Smooth muscle cell (in vitro differentiated cells): ENCODE measurements around the gene PEAK1. TPM values are rescaled to one million over a fixed set of nuclear protein-coding genes. Genes with fewer than 3 reads are reported as not detected.

Experiments used
- DNase-seq: peaks from one replicate; lab custom pipeline; 2025; ENCODE audit not compliant: unreplicated experiment; lab: John Stamatoyannopoulos, UW
- H2AFZ ChIP-seq: fragments of 200-600 bp; sonication (generic); 2 replicates; pipeline ENCODE4 v1.6.0; 2016; ENCODE audit warnings: antibody characterized with exemption, low read depth, mild to moderate bottlenecking
- H3F3A ChIP-seq: fragments of 200-600 bp; sonication (generic); 2 replicates; pipeline ENCODE4 v1.6.0; 2017; ENCODE audit warnings: antibody characterized with exemption, low read depth
- H3K27ac ChIP-seq: fragments of 200-600 bp; sonication (generic); 2 replicates; pipeline ENCODE4 v1.5.1; 2016; ENCODE audit warnings: low read depth, mild to moderate bottlenecking
- H3K27me3 ChIP-seq: fragments of 200-600 bp; sonication (generic); 2 replicates; pipeline ENCODE4 v1.6.1; 2016; ENCODE audit warnings: low read depth, mild to moderate bottlenecking
- H3K36me3 ChIP-seq: fragments of 200-600 bp; sonication (generic); 2 replicates; pipeline ENCODE4 v1.5.1; 2016; ENCODE audit warnings: low read depth
- H3K4me1 ChIP-seq: fragments of 200-600 bp; sonication (generic); 2 replicates; pipeline ENCODE4 v1.5.1; 2016; ENCODE audit warnings: low read depth
- H3K4me2 ChIP-seq: fragments of 200-600 bp; sonication (generic); 2 replicates; pipeline ENCODE4 v1.6.0; 2016; ENCODE audit warnings: mild to moderate bottlenecking
- H3K4me3 ChIP-seq: fragments of 200-600 bp; sonication (generic); 2 replicates; pipeline ENCODE4 v1.5.1; 2016; ENCODE audit warnings: mild to moderate bottlenecking
- H3K79me2 ChIP-seq: fragments of 200-600 bp; sonication (generic); 2 replicates; pipeline ENCODE4 v1.6.0; 2016; ENCODE audit warnings: low read depth, mild to moderate bottlenecking
- H3K9ac ChIP-seq: fragments of 200-600 bp; sonication (generic); 2 replicates; pipeline ENCODE4 v1.6.0; 2016; ENCODE audit warnings: low read depth
- H3K9me3 ChIP-seq: fragments of 200-600 bp; sonication (generic); replicated peaks from 2 replicates; pipeline ENCODE4 v1.5.1; 2016; ENCODE audit warnings: low read depth
- H4K20me1 ChIP-seq: fragments of 200-600 bp; sonication (generic); 2 replicates; pipeline ENCODE4 v1.6.0; 2016; ENCODE audit warnings: low read depth
- WGBS: methylation state at CpG from one replicate; pipeline ENCODE4 v1.1.7; 2016; ENCODE audit warnings: low lambda C conversion rate; 5-methylcytosine and 5-hydroxymethylcytosine counted together
- polyA plus RNA-seq: library from polyadenylated mRNA; unstranded; fragments of >200 nt; fragmentation: Nextera tagmentation; extraction: Ambion mirVana; gene quantifications from 2 replicates; pipeline ENCODE4 v1.2.1, GENCODE V29; 2016
- total RNA-seq: library from RNA; depleted of rRNA; stranded (reverse); fragments of >200 nt; gene quantifications from 2 replicates; pipeline ENCODE4 v1.2.3, GENCODE V29; 2014
- TF ChIP-seq, protein P1 (sequence below): fragments of 200-600 bp; sonication (generic); IDR thresholded peaks from 2 replicates; pipeline ENCODE4 v1.5.1; 2017; ENCODE audit warnings: borderline replicate concordance, mild to moderate bottlenecking, antibody characterized with exemption; ENCODE audit not compliant: insufficient read depth, poor library complexity, severe bottlenecking

Gene PEAK1
- total and polyA plus RNA-seq, 2 experiments from 2014 or later, result 5.6 to 21.9 TPM

DNA sequence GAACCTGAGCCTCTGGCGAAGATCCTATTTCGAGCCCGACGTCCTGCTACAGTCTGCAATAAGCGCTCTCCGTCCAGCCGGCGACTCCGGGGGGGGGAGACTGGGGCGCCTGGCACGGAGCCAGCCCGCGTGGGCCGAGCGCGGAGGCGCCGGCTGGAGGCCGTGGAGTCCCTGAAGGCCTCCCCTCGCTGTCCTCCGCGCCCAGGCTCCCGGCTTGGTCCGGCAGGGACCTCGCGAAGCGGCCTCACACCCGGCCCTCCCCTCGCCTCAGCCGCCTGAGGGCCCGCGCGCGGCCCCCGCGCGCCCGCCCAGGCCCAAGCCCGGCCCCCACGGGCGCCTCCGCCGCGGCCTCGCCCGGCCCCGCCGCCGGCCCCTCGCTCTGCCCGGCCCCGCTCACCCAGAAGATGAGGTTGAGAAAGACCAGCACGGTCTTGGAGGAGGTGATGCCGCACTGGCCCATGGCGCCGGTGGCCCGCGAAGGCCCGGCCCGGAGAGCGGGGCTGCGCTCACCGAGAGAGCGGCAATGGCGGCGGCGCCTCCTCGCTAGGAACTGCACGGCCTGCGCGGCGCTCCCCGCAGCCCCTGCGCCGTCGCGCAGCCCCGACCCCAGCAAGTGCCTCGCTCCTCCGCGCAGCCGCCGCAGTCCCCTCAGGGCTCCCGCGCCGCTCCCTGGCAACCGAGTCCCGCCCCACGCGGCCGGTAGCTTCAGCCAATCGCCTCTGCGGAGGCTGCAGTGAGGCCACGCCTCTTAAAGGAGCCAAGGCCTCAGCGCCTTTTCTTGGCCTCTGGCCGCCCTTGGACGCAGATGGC is 349.2 kb downstream of the PEAK1 start, which contains the start of gene TSPAN3:
Gene TSPAN3 (minus strand): TSS at position 615 of the 810 bp plus-strand sequence. CDS start 155 bp downstream, at position 460.
- Histone ChIP-seq H3K9ac (peak within 1 kb of the TSS; percentile 82), H4K20me1 (peaks cover 46% of the 10 kb centered on the region), H3K9me3 (no peaks in the 10 kb centered on the region), H3K27ac (peak within 1 kb of the TSS; percentile 74), H3F3A (no peaks in the 10 kb centered on the region), H3K4me3 (peak within 1 kb of the TSS; percentile 66), H3K27me3 (no peaks in the 10 kb centered on the region), H3K4me1 (peaks cover 20% of the 10 kb centered on the region), H3K4me2 (peak within 1 kb of the TSS; percentile 92), H3K36me3 (no peaks in the 10 kb centered on the region), H2AFZ (peak within 1 kb of the TSS; percentile 96), H3K79me2 (peaks cover 47% of the 10 kb centered on the region)
- WGBS, result 1% methylated on average over 46 of the region's 97 CpGs
- peak; percentile 83 for DNase-seq
- TF ChIP-seq, protein P1, sequence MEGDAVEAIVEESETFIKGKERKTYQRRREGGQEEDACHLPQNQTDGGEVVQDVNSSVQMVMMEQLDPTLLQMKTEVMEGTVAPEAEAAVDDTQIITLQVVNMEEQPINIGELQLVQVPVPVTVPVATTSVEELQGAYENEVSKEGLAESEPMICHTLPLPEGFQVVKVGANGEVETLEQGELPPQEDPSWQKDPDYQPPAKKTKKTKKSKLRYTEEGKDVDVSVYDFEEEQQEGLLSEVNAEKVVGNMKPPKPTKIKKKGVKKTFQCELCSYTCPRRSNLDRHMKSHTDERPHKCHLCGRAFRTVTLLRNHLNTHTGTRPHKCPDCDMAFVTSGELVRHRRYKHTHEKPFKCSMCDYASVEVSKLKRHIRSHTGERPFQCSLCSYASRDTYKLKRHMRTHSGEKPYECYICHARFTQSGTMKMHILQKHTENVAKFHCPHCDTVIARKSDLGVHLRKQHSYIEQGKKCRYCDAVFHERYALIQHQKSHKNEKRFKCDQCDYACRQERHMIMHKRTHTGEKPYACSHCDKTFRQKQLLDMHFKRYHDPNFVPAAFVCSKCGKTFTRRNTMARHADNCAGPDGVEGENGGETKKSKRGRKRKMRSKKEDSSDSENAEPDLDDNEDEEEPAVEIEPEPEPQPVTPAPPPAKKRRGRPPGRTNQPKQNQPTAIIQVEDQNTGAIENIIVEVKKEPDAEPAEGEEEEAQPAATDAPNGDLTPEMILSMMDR, result no peak

DNA sequence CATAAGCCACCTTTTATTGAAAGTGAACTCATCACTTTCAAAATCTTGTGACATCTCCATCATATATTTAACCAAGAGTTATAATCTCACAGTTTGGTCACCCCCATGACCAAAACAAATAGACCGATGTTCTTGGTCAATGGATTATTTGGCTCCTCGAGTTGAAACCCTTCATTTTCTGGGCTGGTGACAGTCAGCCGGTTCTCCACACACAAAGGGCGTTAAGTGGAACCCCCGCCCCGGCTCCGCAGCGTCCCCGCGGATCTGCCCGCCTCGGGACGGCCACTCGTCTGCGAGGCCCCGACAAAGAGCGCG is 349.8 kb downstream of the PEAK1 start:
- Histone ChIP-seq H4K20me1 (peaks cover 52% of the 10 kb centered on the region), H3K4me2 (peak overlapping the region; percentile 92), H3F3A (no peaks in the 10 kb centered on the region), H3K4me1 (peaks cover 20% of the 10 kb centered on the region), H3K27ac (peak overlapping the region; percentile 74), H2AFZ (peak overlapping the region; percentile 32), H3K9ac (peak overlapping the region; percentile 82), H3K36me3 (no peaks in the 10 kb centered on the region), H3K9me3 (no peaks in the 10 kb centered on the region), H3K27me3 (no peaks in the 10 kb centered on the region), H3K79me2 (peaks cover 52% of the 10 kb centered on the region), H3K4me3 (peak overlapping the region; percentile 66)
- no peak for DNase-seq
- TF ChIP-seq, protein P1, result no peak
- 1% methylated on average over 18 of the region's 18 CpGs for WGBS

DNA sequence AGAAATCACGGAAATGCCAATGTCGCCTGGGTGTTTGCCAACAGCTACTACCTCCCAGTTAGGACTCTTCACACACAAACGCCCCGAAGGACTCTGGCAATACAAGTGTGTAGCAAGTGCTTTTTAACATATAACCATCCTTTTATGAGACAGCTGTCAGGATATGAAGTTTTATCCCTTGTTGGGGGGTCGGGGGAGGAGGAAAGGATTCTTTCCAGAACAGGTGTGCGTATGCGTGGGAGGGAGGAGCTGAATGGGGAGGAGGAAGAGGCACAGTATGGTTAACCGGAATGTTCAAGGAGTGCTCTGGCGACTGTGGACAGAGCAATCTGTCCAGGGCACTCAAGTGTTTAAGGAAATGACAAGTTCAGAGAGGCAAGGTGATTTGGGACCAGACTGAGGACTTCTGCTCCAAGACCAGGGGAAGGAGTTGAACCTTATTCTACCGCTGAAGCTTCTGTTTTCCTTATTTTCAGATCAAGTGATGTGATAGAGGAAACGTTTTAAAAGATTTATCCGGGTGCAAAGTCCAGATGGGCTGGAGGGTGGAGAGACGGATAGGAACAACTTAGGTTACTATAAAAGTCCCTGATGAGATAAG is 350.3 kb downstream of the PEAK1 start:
- H3K27ac ChIP-seq, result no peak overlapping the region
- peaks cover 57% of the 10 kb centered on the region for H3K79me2 ChIP-seq
- no peaks in the 10 kb centered on the region for H3K27me3 ChIP-seq
- DNase-seq, result no peak
- no peaks in the 10 kb centered on the region for H3K9me3 ChIP-seq
- peaks cover 20% of the 10 kb centered on the region for H3K4me1 ChIP-seq
- no peak overlapping the region for H2AFZ ChIP-seq
- no peaks in the 10 kb centered on the region for H3F3A ChIP-seq
- H3K4me3 ChIP-seq, result peak overlapping the region; percentile 66
- WGBS, result 56% methylated on average over 13 of the region's 13 CpGs
- TF ChIP-seq, protein P1, result no peak
- H3K36me3 ChIP-seq, result no peaks in the 10 kb centered on the region
- peak overlapping the region; percentile 92 for H3K4me2 ChIP-seq
- H4K20me1 ChIP-seq, result peaks cover 57% of the 10 kb centered on the region
- no peak overlapping the region for H3K9ac ChIP-seq
